GM12872 (cell line): ENCODE results near the gene COL5A1.

ENCODE experiments used
- TF ChIP-seq, protein P1 (sequence below): IDR thresholded peaks from 3 replicates; pipeline ENCODE4 v1.5.1; 2011; ENCODE audit warnings: low read depth, mild to moderate bottlenecking, low read length, moderate library complexity; ENCODE audit not compliant: insufficient read depth

Gene COL5A1

DNA sequence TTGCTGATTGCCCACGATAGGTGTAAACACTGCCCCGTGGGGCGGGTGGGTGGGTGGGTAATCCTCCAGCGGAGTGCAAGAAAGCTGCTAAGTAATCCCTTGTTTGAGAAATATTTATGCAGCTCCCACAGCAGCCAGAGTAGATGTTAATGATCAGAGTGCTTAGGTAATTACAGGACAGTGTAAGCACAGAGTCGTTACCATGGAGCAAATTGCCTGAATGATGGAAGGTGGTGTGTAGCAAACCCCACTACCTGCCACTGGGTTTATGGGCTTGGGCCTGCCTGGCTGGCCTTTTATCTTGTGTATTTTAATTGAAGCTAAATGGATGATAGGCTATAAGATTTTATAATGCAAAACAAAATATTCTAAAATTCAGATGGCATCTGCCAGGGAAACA is 110.0 kb downstream of the COL5A1 start:
- TF ChIP-seq, protein P1, sequence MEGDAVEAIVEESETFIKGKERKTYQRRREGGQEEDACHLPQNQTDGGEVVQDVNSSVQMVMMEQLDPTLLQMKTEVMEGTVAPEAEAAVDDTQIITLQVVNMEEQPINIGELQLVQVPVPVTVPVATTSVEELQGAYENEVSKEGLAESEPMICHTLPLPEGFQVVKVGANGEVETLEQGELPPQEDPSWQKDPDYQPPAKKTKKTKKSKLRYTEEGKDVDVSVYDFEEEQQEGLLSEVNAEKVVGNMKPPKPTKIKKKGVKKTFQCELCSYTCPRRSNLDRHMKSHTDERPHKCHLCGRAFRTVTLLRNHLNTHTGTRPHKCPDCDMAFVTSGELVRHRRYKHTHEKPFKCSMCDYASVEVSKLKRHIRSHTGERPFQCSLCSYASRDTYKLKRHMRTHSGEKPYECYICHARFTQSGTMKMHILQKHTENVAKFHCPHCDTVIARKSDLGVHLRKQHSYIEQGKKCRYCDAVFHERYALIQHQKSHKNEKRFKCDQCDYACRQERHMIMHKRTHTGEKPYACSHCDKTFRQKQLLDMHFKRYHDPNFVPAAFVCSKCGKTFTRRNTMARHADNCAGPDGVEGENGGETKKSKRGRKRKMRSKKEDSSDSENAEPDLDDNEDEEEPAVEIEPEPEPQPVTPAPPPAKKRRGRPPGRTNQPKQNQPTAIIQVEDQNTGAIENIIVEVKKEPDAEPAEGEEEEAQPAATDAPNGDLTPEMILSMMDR: no peak

DNA sequence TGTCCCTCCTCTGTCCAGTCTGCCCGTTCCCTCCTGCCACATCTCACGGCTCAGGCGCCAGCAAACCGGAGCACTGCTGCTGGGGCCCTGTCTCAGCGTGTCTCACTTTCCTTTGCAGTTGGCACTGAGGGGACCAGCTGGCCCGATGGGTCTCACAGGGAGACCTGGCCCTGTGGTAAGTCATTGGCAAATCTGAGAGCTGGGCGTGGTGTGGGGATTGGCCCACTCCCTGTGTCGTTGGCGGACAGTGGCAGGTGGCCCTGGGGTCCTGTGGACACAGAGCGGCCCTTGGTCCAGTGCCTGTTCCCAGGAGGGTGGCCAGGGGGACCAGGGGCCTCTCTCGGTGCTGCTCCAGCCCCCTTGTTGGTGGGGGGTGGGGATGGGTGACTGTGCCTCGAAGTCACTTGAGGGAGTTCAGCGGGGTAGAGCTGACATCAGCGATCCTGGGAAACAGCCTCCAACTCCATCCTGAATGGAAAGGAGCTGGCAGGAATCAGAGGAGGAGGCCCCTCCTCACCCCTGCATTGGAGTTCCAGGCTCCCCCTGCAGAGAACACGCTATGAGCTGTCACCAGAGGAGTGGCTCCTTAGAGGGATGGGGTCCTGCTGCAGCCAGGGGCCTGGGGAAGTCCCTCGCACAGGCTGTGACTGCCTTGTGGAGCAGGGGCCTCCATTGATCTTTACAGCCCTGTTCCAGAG is 111.0 kb downstream of the COL5A1 start:
- TF ChIP-seq, protein P1: no peak

DNA sequence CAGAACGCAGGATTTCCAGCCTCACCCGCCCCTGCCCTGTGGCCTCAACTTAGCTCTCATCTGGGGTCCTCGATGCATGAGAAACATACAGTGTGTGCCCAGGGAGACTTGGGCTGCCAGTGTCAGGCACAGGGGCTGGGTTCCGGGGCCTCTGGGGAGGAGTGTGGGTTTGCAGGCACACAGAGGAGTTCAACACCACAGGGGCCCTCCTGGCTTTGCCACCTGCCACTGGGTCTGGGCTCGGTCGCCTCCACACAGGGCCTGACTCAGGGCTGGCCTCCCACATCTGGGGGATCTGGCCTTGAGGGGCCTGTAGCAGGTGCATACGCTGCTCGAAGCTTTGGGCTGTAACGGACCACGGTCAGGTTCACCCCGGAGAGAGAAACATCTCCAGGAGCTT is 111.6 kb downstream of the COL5A1 start:
- TF ChIP-seq, protein P1: no peak

DNA sequence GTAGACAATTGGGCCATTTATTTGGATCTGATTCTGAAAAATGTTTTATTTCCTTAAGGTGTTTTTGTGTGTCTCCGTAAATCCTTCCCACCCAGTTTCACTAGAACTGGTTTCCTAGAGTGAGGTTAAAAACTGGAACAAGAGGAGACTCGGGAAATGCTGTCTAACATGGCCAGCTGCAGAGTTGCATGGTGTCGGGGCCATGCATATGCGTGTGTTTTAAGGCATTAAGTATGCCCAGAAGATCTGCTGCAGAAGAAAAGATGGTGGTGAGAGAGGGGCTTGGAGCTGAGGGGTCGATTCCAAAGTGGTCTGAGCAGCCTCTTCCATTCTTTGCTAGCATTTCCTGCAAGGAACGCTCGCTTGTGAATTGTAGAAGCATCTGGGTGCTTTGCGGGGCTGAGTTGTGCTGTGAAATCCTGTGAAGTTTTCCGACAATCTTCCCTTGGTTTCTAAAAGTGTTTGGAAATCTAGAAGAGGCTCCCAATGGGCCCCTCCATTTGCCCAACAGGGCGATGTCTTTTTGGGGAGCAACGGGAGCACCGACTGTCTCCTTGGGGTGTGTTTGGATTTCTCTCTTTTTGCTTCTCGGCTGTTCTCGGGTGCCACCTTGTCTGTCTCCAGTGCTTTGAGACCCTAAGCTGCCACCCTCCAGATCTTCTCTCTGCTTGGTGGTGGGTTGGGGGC is 113.8 kb downstream of the COL5A1 start:
- TF ChIP-seq, protein P1: no peak

DNA sequence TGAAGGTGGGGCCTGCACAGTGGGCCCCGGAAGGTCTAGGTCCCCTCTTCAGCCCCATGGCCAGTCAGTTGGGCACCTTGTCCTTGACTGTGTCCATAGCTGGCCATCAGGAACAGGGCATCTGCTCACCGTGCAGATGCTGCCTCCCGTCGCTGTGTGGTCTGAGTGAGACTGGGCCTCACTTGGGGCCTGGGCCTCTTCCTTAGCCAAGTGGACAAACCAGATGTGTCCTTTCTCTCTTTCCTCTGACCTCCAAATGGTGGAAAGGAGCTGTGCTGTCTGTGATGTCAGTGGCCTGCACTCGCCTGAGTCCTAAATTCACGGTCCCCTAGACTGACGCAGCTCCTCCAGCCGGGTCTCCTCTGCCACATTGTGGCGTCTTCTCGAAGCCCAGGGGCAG is 114.5 kb downstream of the COL5A1 start:
- TF ChIP-seq, protein P1: no peak

DNA sequence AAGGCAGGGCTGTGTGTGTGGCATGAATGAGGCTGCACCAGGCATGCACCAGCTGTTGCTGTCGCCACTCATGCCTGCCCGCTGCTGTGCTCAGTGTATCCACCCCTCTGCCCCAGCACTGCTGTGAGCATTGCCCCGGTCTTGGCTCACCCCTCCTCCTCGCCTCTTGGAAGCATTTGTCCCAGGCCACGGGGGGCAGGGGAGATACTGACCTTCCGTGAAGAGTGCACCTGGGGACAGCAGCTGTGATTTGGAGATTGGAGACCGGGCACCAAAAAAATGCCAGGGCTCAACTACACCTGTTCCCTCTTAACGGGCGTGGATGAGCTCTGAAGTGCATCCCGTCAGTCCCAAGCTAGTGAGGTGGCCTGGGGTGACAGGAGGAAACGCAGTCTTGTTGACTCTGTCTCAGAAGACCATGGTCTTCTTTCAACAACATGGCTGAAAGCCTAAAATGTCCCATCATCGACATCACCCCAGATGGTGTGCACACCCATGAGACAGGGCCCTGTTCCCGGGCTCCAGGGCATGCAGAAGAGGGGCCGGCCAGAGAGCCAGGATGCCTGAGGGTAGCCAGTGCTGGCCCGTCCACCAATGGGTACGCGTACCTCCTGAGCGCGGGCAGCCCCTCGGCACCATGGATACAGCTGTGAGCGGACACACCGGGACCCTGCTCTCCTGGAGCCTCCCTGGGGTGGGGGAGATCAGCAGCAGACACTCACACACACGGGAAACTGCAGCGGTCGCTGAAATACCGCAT is 115.8 kb downstream of the COL5A1 start:
- TF ChIP-seq, protein P1: no peak

DNA sequence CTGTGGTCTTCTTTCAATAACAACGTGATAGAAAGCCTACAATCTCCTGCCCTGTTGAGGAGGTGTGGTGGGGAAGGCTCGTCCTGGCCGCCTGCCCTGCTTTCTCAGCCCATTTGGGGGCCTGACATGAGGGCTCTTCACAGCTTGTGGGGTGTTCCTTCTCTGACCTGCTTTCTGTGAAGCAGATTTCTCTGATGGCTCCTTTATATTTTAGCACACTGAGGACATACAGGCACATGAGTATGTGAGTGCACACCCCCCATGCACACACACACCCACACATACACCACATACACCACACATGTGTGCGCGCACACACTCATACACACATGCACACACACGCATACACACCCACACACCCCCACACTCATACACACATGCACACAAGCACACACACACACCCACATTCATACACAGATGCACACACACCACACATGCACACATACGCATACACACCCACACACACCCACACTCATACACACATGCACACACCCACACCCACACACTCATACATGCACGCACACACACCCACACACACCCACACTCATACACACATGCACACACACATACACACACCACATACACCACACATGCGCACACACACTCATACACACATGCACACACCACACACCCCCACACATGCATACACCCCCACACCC is 117.5 kb downstream of the COL5A1 start:
- TF ChIP-seq, protein P1: no peak
